TTC549 (cell line): Measurements from ENCODE around the gene PITPNM1.

Experiments
- FAIRE-seq: peaks from 2 replicates; lab custom pipeline; 2012; peaks lifted over from hg19 to GRCh38; lab: Jason Lieb, UNC

PITPNM1 gene

DNA sequence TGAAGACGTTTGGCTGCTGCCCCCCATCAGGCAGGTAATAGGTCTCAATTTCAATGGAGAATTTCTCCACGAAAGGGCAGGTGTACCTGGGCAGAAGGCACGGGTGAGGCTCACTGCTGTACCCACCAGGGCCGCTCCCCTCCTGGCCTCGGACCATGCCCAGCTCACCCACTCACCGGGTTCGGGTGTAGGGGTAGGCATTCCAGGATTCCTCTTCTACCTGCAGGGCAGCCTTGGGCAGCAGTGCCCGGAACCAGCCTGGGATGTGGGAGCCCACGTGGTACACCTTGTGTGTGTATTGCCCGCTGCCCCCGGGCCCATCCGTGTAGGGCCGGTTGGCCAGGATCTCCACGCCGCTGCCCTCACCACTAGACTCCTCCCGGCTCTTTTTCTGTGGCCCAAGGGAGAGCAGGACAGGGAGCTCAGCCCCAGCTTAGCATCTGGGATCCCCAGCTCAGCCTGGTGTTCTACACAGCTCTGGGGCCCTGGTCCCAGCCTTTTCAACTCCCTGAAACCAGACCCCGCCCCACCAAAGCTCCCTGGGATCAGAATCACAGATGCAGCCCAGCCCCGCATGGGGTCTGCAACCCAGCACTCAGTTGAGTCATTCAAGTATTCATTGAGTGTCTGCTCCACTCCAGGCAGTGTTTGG lies 2.7 kb downstream of the PITPNM1 start:
- FAIRE-seq = no peak

DNA sequence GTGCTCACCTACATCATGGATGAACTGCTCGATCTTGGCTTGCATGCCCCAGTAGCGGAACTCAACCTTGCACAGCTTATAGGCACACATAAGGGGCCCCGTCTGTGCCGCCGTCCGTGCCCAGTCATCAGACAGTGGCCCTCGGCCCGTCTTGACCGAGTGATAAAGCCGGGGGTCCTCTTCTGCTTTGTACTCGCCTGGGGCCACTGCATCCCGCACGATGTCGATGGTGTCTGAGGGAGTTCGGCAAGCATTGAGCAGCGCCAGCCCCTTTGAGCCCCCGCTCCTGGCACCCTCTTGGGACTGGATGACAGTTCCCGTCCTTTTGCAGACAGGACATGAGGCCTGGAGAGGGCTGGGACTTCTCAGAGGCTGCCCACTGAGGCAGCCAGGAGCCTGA lies 3.3 kb downstream of the PITPNM1 start:
- FAIRE-seq = no peak

DNA sequence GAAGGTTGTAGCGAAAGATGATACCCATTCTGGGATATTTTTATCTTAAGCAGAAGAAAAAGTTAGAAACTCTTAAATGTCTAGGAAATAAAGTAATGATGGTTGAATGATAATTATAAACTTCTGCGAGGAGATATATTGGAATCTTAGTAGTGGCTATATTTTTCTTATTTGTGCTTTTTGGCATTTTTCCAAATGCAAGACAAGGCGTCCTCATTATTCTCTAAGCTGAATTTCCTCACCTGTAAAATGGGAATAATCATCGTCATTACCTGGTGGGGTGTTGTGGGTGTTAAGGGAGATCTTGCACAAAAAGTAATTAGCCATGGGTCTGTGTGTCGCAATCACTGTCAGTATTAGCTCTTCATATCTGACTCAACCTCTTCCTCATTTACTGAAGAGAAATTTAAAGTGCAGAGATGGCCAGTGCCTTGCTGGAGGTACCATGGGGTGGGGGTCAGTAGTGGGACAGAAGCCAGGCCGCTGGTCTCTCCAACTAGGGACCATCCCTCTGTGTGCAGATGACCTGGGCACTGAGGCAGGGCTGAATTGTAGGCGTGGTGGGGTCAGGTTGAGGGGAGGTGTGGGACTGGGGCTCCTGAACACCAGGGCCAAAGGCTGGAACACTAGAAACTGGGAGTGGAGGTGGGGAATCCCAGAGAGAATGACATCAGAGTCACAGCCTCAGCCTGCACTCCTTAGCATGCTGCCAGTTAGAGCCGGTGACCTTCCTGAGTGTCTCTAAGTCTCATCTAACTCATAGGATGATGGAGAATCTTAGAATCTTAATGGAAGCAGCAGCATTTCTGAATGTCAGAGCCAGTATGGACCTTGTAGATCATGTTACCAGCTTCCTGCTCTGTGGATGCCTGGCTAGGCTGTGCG lies 4.1 kb downstream of the PITPNM1 start:
- FAIRE-seq = no peak

DNA sequence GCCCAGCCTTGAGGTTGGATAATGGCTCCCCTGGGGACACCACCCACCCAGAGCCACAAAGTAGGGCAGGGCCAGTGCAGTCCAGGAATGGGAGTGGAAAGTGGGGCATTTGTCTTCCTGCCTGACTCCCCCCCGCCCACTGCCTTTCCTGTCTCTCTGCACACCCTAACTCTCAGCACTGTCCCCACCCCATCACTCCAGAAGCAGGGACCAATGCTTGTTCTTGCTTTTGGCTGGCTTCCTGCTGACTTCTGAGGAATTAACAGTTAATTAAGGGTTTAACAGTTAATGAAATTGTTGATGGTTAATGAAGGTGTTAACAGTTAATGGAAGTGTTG lies 4.7 kb downstream of the PITPNM1 start:
- no peak for FAIRE-seq

DNA sequence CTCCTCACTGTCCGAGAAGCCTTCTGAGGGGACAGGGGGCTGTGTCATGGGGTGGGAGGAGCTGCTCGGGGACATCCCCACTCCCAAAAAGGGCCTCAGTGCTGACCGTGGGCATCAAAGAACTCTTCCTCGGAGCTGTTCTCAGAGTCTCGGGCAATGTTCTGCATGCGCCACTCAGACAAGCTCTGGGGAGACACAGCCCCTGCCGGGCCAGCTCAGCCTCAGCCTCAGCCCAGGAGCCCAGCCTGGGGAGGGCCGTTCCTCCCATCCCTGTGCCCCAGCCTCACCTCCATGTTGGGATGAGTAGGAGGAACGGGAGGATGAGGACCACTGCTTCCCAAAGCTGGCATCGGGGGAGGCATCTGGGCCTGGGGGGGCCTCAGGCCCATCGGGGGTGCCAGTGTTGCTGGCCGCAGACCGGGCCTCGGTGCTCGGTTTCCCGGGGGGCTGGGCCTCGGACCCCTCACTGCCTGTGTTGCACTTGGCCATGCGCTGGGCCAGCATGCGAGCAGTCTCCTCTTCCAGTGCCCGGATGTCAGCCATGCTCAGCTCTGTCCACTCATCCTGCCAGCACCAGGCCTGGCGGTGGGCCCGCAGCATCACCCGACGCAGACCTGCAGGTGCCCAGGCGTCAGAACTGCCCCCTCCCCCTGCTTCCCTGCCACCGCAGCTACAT lies 5.2 kb downstream of the PITPNM1 start:
- no peak for FAIRE-seq

DNA sequence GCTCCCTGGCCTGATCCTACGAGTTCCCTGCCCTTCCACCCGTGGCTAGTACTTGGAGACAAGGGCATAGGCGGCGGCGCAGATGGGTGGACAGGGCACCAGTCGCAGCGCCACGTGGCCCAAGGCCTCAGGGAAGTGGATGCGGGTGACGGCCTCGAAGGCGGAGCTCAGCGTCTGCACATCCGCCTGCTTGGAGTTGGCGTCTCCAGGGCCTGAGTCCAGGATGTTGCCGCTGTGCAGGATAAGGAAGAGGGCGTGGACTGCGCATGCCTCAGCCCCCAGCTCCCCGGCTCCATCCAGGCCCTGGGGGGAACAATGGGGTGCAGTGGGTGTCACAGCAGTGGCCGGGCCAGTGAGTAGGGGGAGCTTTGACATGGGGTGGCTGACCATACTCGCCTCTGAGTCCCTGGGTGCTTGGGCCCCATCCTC lies 6.6 kb downstream of the PITPNM1 start:
- no peak for FAIRE-seq

DNA sequence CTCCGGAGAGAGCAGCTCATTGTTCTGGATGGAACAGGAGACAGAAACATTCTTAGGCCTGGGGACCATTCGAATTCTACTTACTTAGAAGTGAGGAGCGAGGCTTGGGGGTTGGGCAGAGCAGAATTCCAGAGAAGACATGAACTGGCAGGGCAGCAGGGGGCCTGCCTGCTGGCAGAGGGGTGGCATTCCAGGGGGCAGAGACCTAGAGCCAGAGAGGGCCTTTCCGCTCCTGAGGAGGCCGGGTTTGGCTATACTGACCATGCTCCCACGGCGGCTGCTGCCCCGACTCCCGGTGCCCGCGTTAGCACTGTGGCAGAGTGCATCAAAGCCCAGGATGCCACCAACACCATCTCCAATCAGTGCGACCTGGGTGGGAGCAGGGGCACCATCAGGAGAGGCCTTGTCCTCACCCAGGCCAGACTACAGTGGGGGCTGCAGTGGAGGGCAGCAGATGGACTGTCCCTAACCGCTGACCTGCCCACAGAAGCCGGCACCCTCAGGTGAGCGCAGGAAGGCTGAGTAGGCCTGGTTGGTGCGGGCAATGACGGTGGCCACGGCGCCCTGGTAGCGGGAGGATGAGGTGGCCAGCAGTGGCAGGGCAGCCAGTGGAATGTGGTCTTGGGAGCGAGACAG lies 7.4 kb downstream of the PITPNM1 start:
- no peak for FAIRE-seq

DNA sequence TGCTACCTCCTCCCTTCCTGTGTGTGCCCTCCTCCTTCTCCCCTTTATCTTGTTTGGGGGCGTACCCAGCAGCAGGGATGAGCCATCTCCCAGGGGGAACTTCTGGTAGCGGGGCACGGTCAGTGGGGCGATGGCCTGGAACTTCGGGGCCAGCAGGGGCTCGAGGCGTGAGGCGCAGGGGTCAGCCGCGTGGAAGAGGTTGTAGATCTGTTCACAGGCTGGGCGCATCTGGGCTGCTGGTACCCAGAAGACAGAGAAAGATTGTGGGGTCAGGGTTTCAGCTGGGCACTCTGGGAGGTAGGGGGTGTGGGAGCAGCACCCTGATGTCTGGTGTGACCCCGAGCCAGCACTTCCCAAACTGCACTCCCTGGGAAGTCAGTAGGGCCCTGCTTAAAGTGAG lies 9.1 kb downstream of the PITPNM1 start:
- no peak for FAIRE-seq

DNA sequence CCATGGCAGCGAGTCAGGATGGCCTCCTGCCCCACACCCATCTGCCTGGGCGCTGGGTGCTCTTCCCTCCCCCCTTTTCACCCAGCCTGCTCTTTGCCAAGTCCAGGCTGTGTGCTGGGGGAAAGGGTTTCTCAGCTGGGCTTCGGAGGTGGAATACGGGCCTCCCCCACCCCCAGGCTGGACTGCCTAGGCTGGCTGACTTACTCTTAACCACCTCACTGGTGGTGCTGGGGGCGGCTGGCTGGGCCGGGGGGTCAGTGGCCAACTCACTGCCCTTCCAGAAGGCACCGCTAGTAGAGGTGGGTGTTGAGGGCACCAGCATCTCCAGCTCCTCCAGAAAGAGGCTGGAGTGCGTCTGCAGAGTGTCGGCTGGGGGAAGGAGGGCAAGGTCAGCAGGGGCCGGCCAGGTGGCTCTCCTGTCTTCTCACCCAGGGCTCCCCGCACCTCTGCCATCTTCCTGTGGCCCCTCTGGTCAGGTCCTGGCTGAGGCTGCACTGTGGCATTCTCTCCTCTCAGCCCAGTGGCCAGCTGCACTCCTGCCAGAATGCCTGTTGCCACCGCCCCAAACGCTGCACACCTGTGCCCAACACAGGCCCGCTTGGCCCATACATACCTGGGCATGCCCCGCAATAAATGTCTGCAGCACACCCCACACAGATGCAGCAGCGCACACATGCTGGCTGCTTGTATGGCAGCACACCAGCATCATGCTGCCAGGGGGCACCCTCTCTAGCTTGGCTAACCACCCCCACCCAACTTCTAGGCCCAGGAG lies 9.7 kb downstream of the PITPNM1 start:
- no peak for FAIRE-seq

DNA sequence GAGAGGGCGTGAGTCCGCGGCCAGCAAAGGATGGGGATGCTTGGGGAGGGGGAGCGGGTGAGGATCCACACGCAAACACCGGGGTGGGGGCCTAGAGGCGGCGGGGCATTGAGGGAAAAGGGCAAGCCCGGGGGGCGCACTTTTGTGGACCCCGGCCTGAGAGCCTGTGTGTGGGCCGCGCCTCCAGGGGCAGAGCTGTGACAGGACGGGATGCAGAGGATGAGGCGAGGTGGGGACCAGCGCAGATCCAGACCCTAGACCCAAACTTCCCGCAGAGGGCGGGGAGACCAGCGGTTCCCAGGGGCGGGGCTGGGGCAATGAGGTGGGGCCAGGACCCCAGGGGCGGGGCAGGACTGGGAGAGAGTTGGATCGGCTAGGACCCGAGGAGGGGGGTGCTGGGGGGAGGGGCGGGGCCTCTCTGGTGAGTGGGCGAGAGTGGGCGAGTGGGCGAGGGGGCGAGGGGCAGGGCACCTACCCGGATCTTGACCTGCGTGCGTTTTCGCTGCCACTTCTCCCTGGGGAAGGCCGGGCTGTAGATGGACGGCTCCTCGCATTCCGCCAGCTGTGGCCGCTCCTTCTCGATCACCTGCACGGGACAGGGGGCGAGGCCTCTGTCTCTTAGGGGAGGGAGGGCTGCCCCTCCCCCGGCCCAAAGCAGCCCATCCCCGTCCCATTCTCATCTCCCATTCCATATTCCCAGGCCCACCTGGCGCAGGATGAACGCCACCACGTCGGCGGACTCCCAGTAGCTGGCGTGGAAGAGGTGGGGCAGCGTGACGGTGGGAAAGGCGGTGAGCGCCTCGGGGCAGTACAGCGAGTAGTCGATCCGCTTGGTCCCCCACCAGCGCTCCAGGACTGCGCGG lies 10.6 kb downstream of the PITPNM1 start:
- no peak for FAIRE-seq

DNA sequence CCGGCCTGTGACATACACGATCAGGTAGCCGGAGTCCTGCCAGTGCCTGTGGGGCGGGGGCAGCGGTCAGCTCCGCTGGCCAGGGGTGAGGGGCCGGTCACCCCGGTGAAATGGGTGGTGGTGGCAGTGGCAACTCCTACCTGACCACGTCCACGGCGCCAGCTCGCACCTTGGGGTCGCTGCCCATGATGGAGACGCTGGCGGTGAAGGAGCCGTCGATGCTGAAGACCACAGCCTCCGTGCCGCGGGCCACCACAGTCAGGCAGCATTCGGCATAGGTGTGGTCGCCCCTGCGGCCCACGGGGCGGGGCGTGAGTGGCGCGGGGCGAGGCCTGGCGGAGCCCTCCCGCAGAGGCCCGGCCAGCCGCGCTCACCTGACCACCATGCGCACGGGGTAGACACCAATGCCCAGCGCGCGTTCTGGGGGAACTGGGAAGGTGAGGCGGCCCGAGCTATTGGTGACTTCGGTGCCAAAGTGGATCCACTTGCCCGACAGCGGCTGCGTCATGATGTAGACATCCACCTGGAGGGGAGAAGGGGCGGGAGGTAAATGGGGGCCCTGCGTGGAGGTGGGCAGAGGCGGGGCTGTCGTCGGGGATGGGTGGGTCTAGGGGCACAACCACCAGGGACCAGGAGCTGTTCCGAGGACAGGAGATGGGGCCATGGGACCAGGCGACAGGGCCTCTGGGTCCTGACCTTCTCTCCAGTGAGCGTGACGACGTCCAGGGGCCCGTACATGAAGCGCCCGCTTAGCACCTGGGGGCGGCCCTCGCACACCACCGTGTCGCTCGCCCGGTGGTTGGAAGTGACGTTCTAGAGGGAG lies 11.4 kb downstream of the PITPNM1 start:
- no peak for FAIRE-seq

DNA sequence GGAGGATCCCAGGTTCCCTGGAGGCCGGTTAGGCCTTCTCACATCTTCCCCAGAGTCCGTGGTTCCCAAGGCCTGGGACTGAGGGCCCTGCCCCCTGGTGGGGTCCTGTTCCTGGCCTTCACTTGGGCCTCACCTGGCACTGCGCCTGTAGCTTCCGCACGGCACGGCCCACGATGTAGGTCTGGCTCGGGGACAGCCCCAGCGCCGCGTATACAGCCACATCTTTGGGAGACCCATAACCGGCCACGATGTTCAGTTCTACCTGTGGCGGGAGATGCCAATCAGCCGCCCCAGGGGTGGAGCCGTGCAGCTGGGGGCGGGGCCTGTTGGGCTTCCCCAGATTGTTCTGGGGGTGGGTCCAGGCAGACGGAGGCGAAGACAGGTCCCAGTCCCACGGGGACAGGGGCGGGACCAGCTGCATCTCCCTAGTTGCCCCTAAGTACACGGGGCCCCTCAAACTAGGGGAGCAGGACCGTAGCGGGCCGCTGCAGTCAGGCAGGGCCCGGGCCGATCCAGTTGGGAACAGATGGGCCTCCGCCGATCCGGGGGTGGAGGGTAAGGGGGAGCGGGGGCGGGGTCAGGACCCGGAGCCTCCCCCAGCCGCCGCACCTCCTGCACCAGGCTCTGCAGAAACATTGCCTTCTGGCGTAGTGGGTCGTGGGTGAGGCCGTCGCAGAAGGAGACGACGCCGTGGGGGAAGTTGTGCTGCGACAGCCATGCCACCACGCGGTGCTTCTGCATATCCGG lies 12.2 kb downstream of the PITPNM1 start:
- no peak for FAIRE-seq

DNA sequence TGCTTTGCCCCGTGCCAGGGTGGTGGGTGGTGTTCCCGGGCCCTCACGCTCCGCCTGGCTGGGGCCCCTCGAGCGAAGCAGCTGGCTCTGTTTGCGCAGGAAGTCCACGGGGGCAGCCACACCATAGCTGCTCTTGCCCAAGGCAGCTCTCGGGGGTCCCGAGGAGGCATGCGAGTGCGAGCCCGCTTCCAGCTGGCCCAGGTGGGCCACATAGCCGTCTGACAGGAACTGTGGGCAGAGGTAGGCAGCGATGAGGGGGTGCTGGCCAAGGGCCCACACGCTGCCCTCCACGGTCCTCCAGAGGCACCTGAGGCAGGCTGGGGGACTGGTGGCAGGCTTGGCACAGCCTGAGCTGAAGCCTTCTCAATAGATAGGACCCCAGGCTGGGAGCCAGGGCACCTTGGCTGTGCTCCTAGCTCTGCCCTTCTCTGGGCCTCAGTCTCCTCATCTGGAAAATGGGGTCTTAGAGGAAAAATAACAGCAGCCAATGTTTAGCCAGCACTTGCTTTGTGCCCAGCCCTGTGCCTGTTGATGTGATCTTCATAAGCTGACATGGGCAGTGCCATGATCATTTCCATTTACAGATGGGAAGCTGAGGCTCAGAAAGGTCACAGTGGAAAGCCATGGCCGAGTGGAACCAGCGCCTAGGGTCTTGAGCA lies 13.0 kb downstream of the PITPNM1 start:
- FAIRE-seq = no peak

DNA sequence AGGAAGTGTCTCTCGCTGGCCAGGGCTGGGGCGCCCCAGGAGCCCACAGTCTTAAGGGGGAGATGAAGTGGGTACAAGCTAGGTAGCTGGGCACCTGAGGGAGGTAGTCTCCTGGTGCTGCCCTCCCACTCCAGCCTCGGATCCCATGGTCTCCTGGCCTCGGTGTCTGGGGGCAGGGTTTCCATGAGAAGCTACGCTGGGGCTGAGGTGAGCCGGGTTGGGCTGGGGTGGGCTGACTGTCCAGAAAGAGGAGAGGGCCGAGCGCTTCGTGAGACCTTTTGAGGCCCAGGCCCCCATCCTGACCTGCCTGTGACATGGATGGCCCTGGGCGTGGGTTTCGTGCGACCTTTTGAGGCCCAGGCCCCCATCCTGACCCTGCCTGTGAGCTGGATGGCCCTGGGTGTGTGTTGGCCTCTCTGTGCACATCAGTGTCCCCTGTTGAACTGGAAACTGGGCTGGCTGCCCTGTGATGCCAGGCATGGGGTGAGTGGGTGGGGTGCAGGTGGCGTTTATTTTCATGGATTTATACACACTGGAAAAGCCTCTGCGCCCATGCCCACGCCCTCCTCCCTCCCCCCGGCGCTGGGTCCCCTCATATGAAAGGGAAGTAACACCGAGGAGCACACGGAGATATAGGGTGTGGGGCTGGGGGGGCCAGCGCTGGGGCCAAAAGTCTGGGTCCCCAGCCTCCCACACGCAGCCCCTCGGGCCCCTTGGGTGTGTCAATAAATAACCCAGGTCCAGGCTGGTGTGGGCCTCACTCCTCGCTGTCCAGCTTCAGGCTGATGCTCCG lies 13.7 kb downstream of the PITPNM1 start:
- FAIRE-seq = no peak

DNA sequence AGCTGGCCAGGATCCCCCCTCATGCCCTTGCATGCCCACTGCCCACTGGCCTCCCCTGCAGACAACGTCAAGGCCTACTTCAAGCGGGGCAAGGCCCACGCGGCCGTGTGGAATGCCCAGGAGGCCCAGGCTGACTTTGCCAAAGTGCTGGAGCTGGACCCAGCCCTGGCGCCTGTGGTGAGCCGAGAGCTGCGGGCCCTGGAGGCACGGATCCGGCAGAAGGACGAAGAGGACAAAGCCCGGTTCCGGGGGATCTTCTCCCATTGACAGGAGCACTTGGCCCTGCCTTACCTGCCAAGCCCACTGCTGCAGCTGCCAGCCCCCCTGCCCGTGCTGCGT lies 14.5 kb downstream of the PITPNM1 start:
- no peak for FAIRE-seq

DNA sequence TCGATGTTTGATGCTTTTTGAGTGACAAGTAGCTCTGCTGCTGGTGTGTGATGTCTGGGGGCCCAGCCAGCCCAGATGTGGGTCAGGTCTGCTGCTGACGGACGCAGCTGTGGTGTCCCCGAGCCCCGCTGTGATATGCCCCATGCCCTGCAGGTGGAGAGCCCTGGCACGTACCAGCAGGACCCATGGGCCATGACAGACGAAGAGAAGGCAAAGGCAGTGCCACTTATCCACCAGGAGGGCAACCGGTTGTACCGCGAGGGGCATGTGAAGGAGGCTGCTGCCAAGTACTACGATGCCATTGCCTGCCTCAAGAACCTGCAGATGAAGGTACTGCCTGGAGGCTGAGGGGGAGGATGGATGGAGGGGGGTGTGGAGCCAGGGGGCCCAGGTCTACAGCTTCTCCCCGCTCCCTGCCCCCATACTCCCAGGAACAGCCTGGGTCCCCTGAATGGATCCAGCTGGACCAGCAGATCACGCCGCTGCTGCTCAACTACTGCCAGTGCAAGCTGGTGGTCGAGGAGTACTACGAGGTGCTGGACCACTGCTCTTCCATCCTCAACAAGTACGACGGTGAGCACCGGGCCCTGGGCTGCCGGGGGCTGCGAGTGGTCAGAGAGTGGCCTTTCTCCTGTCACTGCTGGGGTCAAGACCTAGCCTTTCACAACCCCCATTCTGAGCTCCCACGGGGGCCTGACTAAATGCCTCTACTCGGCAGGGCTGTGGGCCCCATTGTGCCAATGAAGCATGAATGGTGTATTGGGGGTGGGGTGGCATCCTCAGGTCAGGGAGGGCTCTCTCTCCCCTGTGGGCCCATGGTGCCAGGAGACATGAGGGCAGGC lies 15.1 kb downstream of the PITPNM1 start:
- no peak for FAIRE-seq

DNA sequence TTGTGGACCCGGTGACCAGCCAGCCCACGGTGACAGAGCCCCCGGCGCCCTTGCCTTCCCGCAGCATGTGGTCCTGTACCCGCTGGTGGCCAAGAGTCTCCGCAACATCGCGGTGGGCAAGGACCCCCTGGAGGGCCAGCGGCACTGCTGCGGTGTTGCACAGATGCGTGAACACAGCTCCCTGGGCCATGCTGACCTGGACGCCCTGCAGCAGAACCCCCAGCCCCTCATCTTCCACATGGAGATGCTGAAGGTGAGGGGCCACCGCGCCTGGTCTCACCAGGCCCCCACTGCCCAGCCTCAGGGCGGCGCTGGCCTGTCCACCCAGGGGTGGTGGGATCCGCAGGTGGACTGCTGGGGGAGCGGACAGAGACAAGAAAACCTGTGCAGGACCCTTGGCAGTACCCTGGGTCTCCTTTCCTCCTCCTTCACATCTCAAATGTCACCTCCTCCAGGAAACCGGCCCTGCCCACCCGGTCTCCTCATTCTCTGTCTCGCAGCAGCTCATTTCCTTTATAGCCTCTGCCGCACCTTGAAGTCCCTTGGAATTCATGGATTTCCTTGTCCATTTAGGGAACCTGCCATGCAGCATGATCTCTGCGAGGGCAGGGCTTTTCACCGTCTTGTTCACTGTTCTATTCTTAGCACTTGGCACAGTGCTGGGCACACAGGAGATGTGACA lies 15.8 kb downstream of the PITPNM1 start:
- no peak for FAIRE-seq
